Panc1 (cell line): ENCODE measurements around the gene CXCR2. TPM values are rescaled to one million over a fixed set of nuclear protein-coding genes. Genes with fewer than 3 reads are reported as not detected.

Experiments
- ATAC-seq: fragments of 200-7000 bp; cut with Tn5 transposase; 2 replicates; pipeline ENCODE4 v1.9.1; 2020; ENCODE audit warnings: mild to moderate bottlenecking, moderate library complexity
- BruUV-seq: library from RNA; stranded (reverse); fragments of 400-500 nt; replicated peaks from 2 replicates; lab custom pipeline; 2021; lab: Mats Ljungman, UMichigan
- CTCF ChIA-PET: fragments of 300-600 bp; sonication (Branson Sonifier 250); formaldehyde crosslinking; loops from one replicate; lab custom pipeline; 2022; ENCODE audit warnings: antibody characterized with exemption; lab: Charles Lee
- POLR2A ChIA-PET: fragments of 300-600 bp; sonication (Branson Sonifier 250); formaldehyde crosslinking; loops from one replicate; lab custom pipeline; 2022; ENCODE audit warnings: antibody characterized with exemption; lab: Charles Lee
- DNase-seq: peaks from one replicate; pipeline ENCODE4 v3.0.0-alpha.2; 2010; ENCODE audit warnings: low read depth, low spot score
- H3K27ac ChIP-seq: 2 replicates; pipeline ENCODE4 v1.5.1; 2011; ENCODE audit warnings: mild to moderate bottlenecking, low read length, inconsistent platforms
- H3K27me3 ChIP-seq: fragments of 200-500 bp; sonication (Bioruptor generic); 2 replicates; pipeline ENCODE4 v1.6.0; 2014; ENCODE audit warnings: low read length, inconsistent platforms; ENCODE audit not compliant: control insufficient read depth, insufficient read depth
- H3K36me3 ChIP-seq: fragments of 200-500 bp; sonication (Bioruptor generic); 2 replicates; pipeline ENCODE4 v1.5.1; 2014; ENCODE audit warnings: inconsistent platforms, mild to moderate bottlenecking, low read length, moderate library complexity; ENCODE audit not compliant: control insufficient read depth, insufficient read depth
- H3K4me1 ChIP-seq: 2 replicates; pipeline ENCODE4 v1.5.1; 2011; ENCODE audit warnings: inconsistent platforms, mild to moderate bottlenecking, low read length, moderate library complexity; ENCODE audit not compliant: control insufficient read depth, insufficient read depth
- H3K4me3 ChIP-seq, 2 experiments: 2 replicates each; pipeline ENCODE4 v1.5.1; 2011 to 2012; ENCODE audit warnings: low read depth in 2 of 2, low read length in 2 of 2, mild to moderate bottlenecking in 2 of 2, inconsistent platforms in 1 of 2, moderate library complexity in 1 of 2
- H3K9me3 ChIP-seq: fragments of 200-500 bp; sonication (Bioruptor generic); 2 replicates; pipeline ENCODE4 v1.5.1; 2014; ENCODE audit warnings: low read depth, mild to moderate bottlenecking, inconsistent platforms, low read length, moderate library complexity; ENCODE audit not compliant: control insufficient read depth, insufficient read depth
- CTCF ChIP-seq: fragments of 450-650 bp; IDR thresholded peaks from 2 replicates; pipeline ENCODE4 v1.5.1; 2017; ENCODE audit warnings: mild to moderate bottlenecking
- POLR2AphosphoS5 ChIP-seq: IDR thresholded peaks from 2 replicates; pipeline ENCODE4 v1.6.1; 2012; ENCODE audit warnings: mild to moderate bottlenecking, low read depth, low read length, moderate library complexity
- REST ChIP-seq, 2 experiments: IDR thresholded peaks; 2 replicates each; pipeline ENCODE4 v1.6.1; 2011 to 2012; ENCODE audit warnings: low read depth in 2 of 2, control low read depth in 1 of 2, low read length in 1 of 2, mild to moderate bottlenecking in 1 of 2, moderate library complexity in 1 of 2; ENCODE audit not compliant: insufficient read depth in 1 of 2
- SIN3A ChIP-seq: IDR thresholded peaks from 2 replicates; pipeline ENCODE4 v1.6.1; 2012; ENCODE audit warnings: low read depth, mild to moderate bottlenecking, low read length, moderate library complexity, borderline replicate concordance; ENCODE audit not compliant: insufficient read depth
- TCF7L2 ChIP-seq: IDR thresholded peaks from 2 replicates; pipeline ENCODE4 v1.6.1; 2011; ENCODE audit warnings: mild to moderate bottlenecking, low read depth, low read length, inconsistent platforms
- in situ Hi-C: cut with HindIII; loops from 2 replicates; pipeline ENCODE4 v1.10.0; 2016; ENCODE audit warnings: low sequenced_read_pairs, low pct_unique_long_range_greater_than_20kb
- intact Hi-C: fragments of 100-400 bp; cut with micrococcal nuclease; formaldehyde crosslinking; loops from one replicate; pipeline ENCODE4 v1.10.0; 2022; ENCODE audit not compliant: unreplicated experiment
- total RNA-seq: library from RNA; stranded (reverse); gene quantifications from one replicate; pipeline ENCODE4 v1.2.1, GENCODE V29; 2021; ENCODE audit not compliant: unreplicated experiment

CXCR2 gene
- total RNA-seq, 1 experiment from 2014 or later: not detected

GRCh38 chr2:218146056-218146455, 20.2 kb downstream of the CXCR2 start:
- in situ Hi-C loops: no loop called here
- TF ChIP-seq SIN3A (no peak), REST (IDR thresholded peaks at IDR 0.05; ENCODE audit: insufficient read depth in 1 of 2, low read depth in 2 of 2, low read length in 1 of 2) (no peak), POLR2AphosphoS5 (no peak), CTCF (no peak), TCF7L2 (no peak)
- BruUV-seq: no TSS peak
- no peak for ATAC-seq
- no peaks in the 10 kb centered on the region for H3K4me1 ChIP-seq
- intact Hi-C loops: no loop called here
- no peak overlapping the region for H3K27ac ChIP-seq
- no peak overlapping the region for H3K4me3 ChIP-seq
- POLR2A ChIA-PET: no interaction called here
- no peaks in the 10 kb centered on the region for H3K9me3 ChIP-seq
- CTCF ChIA-PET: no interaction called here
- no peaks in the 10 kb centered on the region; the same call in 1 of the 2 replicates for H3K27me3 ChIP-seq
- no peaks in the 10 kb centered on the region for H3K36me3 ChIP-seq
- DNase-seq: no peak

GRCh38 chr2:218149098-218149497, 23.3 kb downstream of the CXCR2 start:
- intact Hi-C loops (no loop called here), in situ Hi-C loops (no loop called here)
- H3K9me3 ChIP-seq: no peaks in the 10 kb centered on the region
- H3K27me3 ChIP-seq: no peaks in the 10 kb centered on the region; the same call in none of the 2 replicates
- no peaks in the 10 kb centered on the region for H3K4me1 ChIP-seq
- BruUV-seq: no TSS peak
- no peaks in the 10 kb centered on the region for H3K36me3 ChIP-seq
- ChIA-PET POLR2A (no interaction called here), CTCF (no interaction called here)
- H3K27ac ChIP-seq: no peak overlapping the region
- DNase-seq: no peak
- no peak for TF ChIP-seq REST (IDR thresholded peaks at IDR 0.05; ENCODE audit: insufficient read depth in 1 of 2, low read depth in 2 of 2, low read length in 1 of 2)
- TF ChIP-seq TCF7L2: no peak
- TF ChIP-seq SIN3A: no peak
- TF ChIP-seq CTCF: no peak
- TF ChIP-seq POLR2AphosphoS5: no peak
- no peak for ATAC-seq
- H3K4me3 ChIP-seq: no peak overlapping the region
